ENCODE measurements around the gene SERPINA3.
"Not testable (repeated sequence)": the region's sequence is repeated elsewhere in the genome, so short reads cannot be mapped to it uniquely, and the experiment has no call there.

SERPINA3 gene

GRCh38 chr14:94583557-94583956 is 28.6 kb upstream of the SERPINA3 start:
- in situ Hi-C loops (cut with HindIII; ENCODE audit: low sequenced_read_pairs), result no loop called here

GRCh38 chr14:94584591-94585280 is 27.5 kb upstream of the SERPINA3 start:
- in situ Hi-C loops (cut with HindIII; ENCODE audit: low sequenced_read_pairs), result no loop called here

GRCh38 chr14:94586635-94587034 is 25.6 kb upstream of the SERPINA3 start:
- in situ Hi-C loops (cut with HindIII; ENCODE audit: low sequenced_read_pairs), result no loop called here

- in situ Hi-C loops (cut with HindIII; ENCODE audit: low sequenced_read_pairs), result no loop called here
These were observed 23.9 kb upstream of the SERPINA3 start for GRCh38 chr14:94588311-94588710.

- in situ Hi-C loops (cut with HindIII; ENCODE audit: low sequenced_read_pairs), result loop anchor here (5.0 kb wide), 1 partner anchor 51 kb away; no protein-coding TSS in a partner anchor
These were observed 21.1 kb upstream of the SERPINA3 start for GRCh38 chr14:94591073-94591472.

GRCh38 chr14:94591871-94592270 is 20.3 kb upstream of the SERPINA3 start:
- in situ Hi-C loops (cut with HindIII; ENCODE audit: low sequenced_read_pairs), result loop anchor here (5.0 kb wide), 1 partner anchor 50 kb away; no protein-coding TSS in a partner anchor

GRCh38 chr14:94592457-94592856 is 19.7 kb upstream of the SERPINA3 start:
- in situ Hi-C loops (cut with HindIII; ENCODE audit: low sequenced_read_pairs), result loop anchor here (5.0 kb wide), 1 partner anchor 50 kb away; no protein-coding TSS in a partner anchor

GRCh38 chr14:94593376-94593748 is 18.8 kb upstream of the SERPINA3 start:
- in situ Hi-C loops (cut with HindIII; ENCODE audit: low sequenced_read_pairs), result loop anchor here (5.0 kb wide), 1 partner anchor 49 kb away; no protein-coding TSS in a partner anchor

- in situ Hi-C loops (cut with HindIII; ENCODE audit: low sequenced_read_pairs), result loop anchor here (5.0 kb wide), 1 partner anchor 48 kb away; no protein-coding TSS in a partner anchor
These were observed 18.3 kb upstream of the SERPINA3 start for GRCh38 chr14:94593749-94594431.

GRCh38 chr14:94594441-94594840 is 17.8 kb upstream of the SERPINA3 start:
- in situ Hi-C loops (cut with HindIII; ENCODE audit: low sequenced_read_pairs), result loop anchor here (5.0 kb wide), 1 partner anchor 48 kb away; no protein-coding TSS in a partner anchor

- in situ Hi-C loops (cut with HindIII; ENCODE audit: low sequenced_read_pairs), result no loop called here
These were observed 16.3 kb upstream of the SERPINA3 start for GRCh38 chr14:94595912-94596311.

GRCh38 chr14:94596361-94596760 is 15.8 kb upstream of the SERPINA3 start:
- in situ Hi-C loops (cut with HindIII; ENCODE audit: low sequenced_read_pairs), result no loop called here

- in situ Hi-C loops (cut with HindIII; ENCODE audit: low sequenced_read_pairs), result no loop called here
These were observed 14.4 kb upstream of the SERPINA3 start for GRCh38 chr14:94597788-94598187.

GRCh38 chr14:94598506-94598815 is 13.7 kb upstream of the SERPINA3 start:
- in situ Hi-C loops (cut with HindIII; ENCODE audit: low sequenced_read_pairs), result no loop called here

GRCh38 chr14:94598816-94599655 is 13.2 kb upstream of the SERPINA3 start:
- in situ Hi-C loops (cut with HindIII; ENCODE audit: low sequenced_read_pairs), result no loop called here

- in situ Hi-C loops (cut with HindIII; ENCODE audit: low sequenced_read_pairs), result no loop called here
These were observed 12.6 kb upstream of the SERPINA3 start for GRCh38 chr14:94599656-94600004.

- in situ Hi-C loops (cut with HindIII; ENCODE audit: low sequenced_read_pairs), result no loop called here
These were observed 12.0 kb upstream of the SERPINA3 start for GRCh38 chr14:94600148-94600545.

- in situ Hi-C loops (cut with HindIII; ENCODE audit: low sequenced_read_pairs), result no loop called here
These were observed 10.3 kb upstream of the SERPINA3 start for GRCh38 chr14:94601884-94602391.

GRCh38 chr14:94602722-94603121 is 9.5 kb upstream of the SERPINA3 start:
- in situ Hi-C loops (cut with HindIII; ENCODE audit: low sequenced_read_pairs), result no loop called here

- in situ Hi-C loops (cut with HindIII; ENCODE audit: low sequenced_read_pairs), result no loop called here
These were observed 6.8 kb upstream of the SERPINA3 start for GRCh38 chr14:94605361-94605760.

- in situ Hi-C loops (cut with HindIII; ENCODE audit: low sequenced_read_pairs), result not testable (repeated sequence)
These were observed 3.2 kb upstream of the SERPINA3 start for GRCh38 chr14:94608966-94609365.

Data from DLD1 (cell line).